HG02981 (cell line): ENCODE results near the gene PLA2G2F.

Source experiments
- ATAC-seq: cut with Tn5 transposase; IDR thresholded peaks from one replicate; pipeline ENCODE4 v1.9.1; 2021; ENCODE audit warnings: mild to moderate bottlenecking, moderate library complexity; ENCODE audit not compliant: unreplicated experiment

PLA2G2F gene

GRCh38 chr1:20168564-20169491, 29.7 kb downstream of the PLA2G2F start:
- ATAC-seq: no peak

GRCh38 chr1:20169932-20170331, 30.8 kb downstream of the PLA2G2F start:
- ATAC-seq: no peak

GRCh38 chr1:20172033-20172590, 33.0 kb downstream of the PLA2G2F start:
- no peak for ATAC-seq

DNA sequence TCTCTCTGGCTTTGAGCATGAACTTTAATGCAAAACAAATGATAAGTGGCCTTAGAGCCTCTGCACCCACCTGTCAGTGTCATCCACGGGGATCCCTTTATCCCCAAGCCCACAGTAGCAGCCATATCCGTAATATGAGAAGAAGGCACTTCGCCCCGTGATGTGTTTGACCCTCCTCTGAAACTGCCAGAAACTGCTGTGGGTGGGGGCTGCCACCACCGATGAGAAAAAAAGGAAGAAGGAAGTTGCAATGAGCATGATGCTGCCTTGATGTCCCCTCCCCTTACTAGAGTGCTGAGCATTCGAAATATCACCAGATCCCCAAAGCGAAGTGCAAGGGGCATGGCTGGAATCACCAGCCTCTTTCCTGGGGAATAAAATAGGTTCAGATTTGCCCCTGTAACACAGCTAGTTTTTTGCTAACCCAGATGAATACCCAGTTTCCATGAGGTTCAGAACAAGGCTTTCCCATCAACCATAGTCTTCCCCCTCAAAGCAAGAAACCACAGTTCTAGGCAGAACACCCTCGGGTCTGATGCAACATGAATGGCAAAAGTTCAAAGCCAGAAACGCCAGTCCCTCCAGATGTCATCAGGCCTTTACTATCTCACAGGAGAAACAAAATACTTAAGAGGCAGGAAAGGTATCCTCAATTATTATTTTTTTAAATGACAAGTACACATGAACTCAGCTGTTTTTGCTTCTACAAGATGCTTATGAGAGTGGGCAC, 36.0 kb downstream of the PLA2G2F start:
- ATAC-seq: no peak

- ATAC-seq: no peak
These were observed 39.7 kb downstream of the PLA2G2F start for GRCh38 chr1:20178634-20179370.

- no peak for ATAC-seq
These were observed 40.4 kb downstream of the PLA2G2F start for GRCh38 chr1:20179371-20180128.

DNA sequence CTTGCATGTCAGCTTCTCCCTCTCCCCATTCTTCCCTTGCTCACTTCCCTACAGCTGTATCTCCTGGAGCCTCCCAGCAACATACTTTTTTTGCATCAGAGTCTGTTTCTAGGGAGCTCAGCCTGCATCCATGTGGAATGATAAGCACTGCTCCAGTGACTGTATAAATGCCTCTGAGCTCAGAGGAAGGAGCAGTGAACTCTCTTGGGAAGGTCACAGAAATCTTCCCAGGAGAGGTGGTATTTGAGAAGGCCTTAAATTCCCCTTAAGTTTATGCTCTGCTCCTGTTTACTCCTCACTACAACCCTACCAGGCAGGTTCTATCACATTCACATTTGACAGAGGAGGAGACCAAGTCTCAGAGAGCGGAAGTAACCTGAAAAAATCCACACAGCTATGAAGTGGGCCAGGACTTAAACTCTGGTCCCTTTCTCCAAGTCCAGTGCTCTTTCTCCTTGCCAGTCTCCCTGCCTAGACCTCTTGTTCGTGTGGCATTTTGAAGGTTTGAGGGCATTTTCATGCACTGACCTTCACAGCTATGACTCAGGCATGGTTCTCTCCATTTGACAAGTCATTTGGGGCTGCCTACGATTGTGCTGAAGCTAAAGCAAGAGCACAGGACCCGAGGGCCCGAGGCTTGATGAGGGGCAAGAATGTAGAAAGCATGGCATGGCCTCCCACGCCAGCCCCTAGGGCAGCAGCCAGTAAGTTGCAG, 41.2 kb downstream of the PLA2G2F start:
- ATAC-seq: no peak

DNA sequence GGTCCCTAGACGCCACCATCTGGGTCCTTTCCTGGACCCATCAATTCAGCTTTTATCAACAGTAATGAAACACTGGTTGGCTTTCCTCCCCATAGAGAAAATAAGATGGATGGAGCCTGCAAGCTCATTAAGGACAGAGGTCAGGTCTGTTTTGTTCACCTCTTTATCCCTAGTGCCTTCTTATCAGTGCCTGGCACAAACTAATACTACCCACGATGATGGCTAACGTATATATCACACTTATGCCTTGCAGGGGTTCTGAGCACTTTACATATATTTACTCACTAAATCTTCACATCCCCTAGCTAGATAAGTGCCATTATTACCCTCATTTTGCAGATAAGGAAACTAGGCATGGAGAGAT, 41.7 kb downstream of the PLA2G2F start:
- no peak for ATAC-seq

GRCh38 chr1:20182415-20182814, 43.3 kb downstream of the PLA2G2F start:
- no peak for ATAC-seq

DNA sequence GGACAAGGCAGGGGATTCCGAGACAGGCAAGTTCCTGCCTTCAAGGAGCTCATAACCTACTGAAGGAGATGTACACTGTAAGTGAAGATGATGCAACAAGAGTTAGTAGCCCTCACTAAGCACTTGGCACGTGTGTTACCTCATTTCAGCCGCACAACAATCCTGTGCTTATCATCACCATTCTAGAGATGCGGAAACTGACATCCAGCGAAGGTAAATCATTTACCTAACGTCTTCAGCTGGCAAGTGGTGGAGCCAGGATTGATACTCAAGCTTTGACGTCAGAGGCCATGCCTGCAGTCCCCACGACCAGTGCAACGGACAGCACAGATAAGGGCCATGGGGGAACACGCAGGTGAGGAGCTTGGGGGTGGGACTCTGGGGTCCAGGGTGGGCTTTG, 43.9 kb downstream of the PLA2G2F start:
- ATAC-seq: no peak

- no peak for ATAC-seq
These were observed 44.6 kb downstream of the PLA2G2F start for GRCh38 chr1:20183616-20184271.

DNA sequence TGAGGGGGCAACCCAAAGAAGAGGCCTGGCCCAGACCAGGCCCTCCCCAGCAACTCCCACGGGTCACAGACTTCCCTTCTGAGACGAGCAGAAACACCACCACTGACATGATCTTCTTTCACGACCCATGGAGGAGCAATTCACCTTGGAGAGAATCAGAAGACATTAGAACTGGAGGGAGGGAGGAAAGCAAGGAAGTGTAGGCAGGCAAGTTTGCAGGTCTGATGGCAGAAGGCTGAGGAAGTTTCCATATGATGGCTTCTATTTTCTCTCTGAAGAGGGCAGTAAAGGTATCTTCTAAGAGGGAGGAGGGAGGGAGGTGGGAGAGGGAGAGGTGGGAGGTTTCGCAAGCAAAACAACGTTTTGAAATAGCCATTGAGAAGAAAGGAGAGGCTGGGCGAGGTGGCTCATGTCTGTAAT, 45.4 kb downstream of the PLA2G2F start:
- no peak for ATAC-seq

GRCh38 chr1:20184997-20185833, 46.1 kb downstream of the PLA2G2F start:
- ATAC-seq: no peak

- ATAC-seq: no peak
These were observed 47.0 kb downstream of the PLA2G2F start, which contains the start of the genes PLA2G2C and UBXN10 for GRCh38 chr1:20185834-20186782. Gene PLA2G2C (minus strand): TSS chr1:20186518. CDS start chr1:20177363, 9,155 bp downstream. Gene UBXN10 (plus strand): TSS chr1:20186096. CDS start chr1:20190562, 4,466 bp downstream.

GRCh38 chr1:20187103-20187812, 48.1 kb downstream of the PLA2G2F start:
- no peak for ATAC-seq

DNA sequence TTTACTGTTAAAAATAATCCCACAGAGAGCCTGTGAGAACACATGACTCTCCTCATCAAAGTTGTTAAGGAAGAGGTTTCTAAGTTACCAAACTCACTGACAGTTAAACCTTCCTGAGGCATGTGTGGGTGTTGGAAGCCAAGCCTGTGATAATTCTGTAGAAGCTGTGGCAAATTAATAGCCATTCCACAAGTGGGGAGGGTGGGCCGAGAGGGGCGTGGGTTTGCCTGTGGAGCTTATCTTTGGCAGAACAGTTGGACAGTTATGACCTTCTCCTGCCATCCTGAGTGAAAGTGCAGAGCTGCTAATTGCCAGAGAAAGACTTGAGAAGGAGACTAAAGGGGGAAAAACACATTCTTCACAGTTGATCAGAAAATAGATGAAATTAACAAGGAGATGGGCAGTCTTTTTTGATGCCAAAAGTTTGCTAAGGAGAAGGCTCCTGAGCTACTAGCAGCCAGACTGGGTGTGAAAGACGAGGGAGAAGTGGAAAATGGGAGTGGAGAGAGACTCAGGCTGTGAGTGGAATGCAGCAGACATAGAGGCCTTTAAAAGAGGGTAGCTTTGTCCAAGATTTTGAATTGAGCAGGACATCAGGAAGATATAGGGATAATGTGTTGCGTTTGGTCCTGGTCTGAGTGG, 48.8 kb downstream of the PLA2G2F start:
- no peak for ATAC-seq
